ENCODE results near the gene KARS1. TPM values are rescaled to one million over a fixed set of nuclear protein-coding genes. Genes with fewer than 3 reads are reported as not detected.

The KARS1 gene
- total RNA-seq, 4 donors from 2014 or later: 101 to 143 (median 127) TPM

DNA sequence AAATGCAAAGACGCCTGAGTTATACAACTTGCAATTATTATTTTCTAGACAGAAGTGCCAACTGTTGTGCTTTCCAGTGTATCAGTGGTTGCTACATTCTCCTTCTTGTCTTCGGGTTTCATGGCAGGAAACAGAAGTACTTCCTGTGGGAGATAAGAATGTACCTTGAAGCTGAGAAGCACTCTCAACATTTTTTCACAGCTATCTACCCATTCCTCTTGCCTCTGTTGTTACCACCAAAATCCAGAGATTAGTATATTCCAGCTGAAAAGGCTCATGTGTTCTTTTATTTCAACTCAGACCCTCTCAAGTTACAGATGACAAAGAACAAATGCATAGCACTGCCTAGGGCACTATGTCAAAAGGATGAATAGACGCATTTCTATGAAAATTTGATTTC lies 19.6 kb downstream of the KARS1 start:
- TF ChIP-seq, protein P1, sequence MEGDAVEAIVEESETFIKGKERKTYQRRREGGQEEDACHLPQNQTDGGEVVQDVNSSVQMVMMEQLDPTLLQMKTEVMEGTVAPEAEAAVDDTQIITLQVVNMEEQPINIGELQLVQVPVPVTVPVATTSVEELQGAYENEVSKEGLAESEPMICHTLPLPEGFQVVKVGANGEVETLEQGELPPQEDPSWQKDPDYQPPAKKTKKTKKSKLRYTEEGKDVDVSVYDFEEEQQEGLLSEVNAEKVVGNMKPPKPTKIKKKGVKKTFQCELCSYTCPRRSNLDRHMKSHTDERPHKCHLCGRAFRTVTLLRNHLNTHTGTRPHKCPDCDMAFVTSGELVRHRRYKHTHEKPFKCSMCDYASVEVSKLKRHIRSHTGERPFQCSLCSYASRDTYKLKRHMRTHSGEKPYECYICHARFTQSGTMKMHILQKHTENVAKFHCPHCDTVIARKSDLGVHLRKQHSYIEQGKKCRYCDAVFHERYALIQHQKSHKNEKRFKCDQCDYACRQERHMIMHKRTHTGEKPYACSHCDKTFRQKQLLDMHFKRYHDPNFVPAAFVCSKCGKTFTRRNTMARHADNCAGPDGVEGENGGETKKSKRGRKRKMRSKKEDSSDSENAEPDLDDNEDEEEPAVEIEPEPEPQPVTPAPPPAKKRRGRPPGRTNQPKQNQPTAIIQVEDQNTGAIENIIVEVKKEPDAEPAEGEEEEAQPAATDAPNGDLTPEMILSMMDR (IDR thresholded peaks at IDR 0.05): no peak
- DNase-seq (ENCODE audit: low spot score): no peak
- no peak for ATAC-seq (ENCODE audit: low FRiP score)

DNA sequence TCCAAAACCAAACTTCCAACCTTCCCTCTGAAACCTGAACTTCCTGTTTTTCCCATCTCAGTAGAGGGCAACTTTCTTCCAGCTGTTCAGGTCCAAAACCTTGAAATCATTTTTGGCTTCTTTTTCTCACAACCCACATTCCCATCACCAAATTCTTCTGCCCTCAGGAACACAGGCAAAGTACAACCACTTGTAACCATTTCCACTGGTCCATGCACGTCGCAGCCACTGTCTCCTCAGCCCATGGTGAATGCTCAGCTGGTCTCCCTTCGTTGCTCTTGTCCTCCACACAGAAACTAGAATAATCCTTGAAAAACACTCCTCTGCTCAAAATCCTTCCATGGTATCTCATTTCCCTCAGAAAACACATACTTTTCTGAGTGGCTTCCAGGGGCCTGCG lies 20.7 kb downstream of the KARS1 start:
- TF ChIP-seq, protein P1 (IDR thresholded peaks at IDR 0.05): no peak
- ATAC-seq (ENCODE audit: low FRiP score) (no peak), DNase-seq (ENCODE audit: low spot score) (no peak)

- peak; percentile 24 for ATAC-seq (ENCODE audit: low FRiP score)
- TF ChIP-seq, protein P1 (IDR thresholded peaks at IDR 0.05): no peak
- no peak for DNase-seq (ENCODE audit: low spot score)
These were observed 22.5 kb downstream of the KARS1 start for GRCh38 chr16:75624921-75625334.

DNA sequence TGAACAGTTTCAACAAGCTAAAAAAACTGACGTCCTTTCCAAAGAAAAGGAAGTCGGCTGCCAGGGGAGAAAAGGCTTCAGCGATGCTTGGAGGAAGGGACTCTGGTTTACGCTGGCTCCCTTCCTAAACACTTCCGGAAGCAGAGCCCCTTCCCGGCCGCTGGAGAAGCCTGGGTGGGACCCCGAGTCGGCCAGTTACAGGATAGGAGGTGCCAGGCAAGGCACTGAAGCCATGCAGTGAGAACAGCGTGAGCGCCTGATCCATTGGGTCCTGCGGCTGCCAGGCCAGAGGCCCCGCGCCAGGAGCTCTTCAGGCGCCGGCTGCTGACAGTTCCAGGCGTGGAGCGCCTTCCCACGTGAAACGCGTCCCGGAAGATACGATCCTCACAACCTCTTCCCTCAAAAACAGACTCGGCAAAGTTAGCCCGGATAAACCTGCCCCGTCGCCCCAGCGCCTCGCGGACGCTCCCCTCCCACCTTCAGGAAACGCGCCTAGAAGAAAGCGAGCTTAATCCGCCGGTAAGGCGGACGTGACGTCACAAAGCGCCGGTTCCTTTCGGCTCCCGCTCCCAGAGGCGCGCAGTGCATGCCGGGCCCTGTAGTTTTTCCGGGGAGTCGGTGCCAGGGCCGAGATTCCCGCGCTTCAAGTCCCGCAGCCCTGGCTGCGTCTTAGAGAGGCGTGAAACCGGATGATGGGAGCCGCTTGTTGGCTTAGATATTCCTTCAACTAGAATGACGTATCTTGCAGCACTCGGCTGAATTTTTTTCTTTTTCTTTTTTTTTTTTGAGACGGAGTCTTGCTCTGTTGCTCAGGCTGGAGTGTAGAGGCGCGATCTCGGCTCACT lies 24.5 kb downstream of the KARS1 start, which contains the start of gene ADAT1:
TSS of gene ADAT1 (minus strand) at position 521 of the 845 bp plus-strand sequence. CDS start 2,482 bp downstream, outside the sequence.
- peak; percentile 96 for ATAC-seq (ENCODE audit: low FRiP score)
- peak; percentile 97 for DNase-seq (ENCODE audit: low spot score)
- TF ChIP-seq, protein P1 (IDR thresholded peaks at IDR 0.05): no peak

DNA sequence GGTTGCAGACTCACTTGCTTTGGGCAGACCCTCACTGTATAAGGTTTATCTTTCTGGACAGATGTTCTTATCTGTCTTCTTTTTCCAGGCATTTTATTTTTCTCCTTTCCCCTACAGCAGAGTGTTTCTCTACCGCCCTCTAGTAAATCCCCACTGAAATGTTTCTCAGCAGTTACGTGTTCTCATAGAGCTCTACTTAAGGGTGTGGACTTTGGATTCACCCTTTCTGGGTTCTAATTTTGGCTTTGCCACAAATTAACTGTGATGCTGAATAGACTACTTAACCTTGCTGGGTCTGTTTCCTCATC lies 26.3 kb downstream of the KARS1 start:
- TF ChIP-seq, protein P1 (IDR thresholded peaks at IDR 0.05): no peak
- ATAC-seq (ENCODE audit: low FRiP score): no peak
- DNase-seq (ENCODE audit: low spot score): no peak

DNA sequence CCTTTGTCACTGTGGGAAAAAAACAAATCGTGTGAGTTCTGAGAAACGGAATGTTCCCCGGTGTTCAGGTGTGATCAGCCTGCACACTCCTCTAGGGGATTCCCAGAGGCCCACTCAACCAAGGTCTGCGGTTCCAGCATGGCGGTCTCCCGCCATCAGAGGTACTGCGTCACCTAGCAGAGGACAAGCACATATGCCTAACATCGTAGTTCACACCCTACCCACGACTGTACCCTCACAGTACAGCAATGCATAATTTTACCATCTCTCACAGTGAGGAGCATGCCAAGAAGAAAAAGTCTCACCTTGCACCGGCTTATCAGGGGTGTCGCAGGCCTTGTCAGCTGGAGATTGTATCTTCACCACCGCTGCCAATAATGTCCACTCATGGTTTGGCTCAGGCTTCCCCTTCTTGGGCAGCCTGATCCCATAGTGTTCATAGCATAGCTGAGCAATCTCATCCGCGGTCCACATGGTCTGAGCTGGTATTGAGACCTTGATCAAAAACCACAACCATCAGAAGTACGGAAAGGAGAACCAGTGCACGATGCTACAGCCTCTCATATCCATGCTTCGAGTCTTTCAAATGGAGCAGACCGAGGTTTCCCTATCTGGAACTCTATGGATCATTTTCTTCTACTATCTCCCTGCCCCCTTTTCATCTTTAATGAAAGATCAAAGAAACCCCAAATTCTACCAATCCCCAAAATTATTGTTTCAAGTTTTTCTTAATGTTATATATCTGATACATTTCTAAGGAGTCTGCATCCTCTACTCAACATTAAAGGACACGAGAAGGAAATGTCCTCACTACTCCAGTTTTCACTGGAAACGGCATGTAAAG lies 26.9 kb downstream of the KARS1 start:
- ATAC-seq (ENCODE audit: low FRiP score) (no peak), DNase-seq (ENCODE audit: low spot score) (no peak)
- TF ChIP-seq, protein P1 (IDR thresholded peaks at IDR 0.05): no peak

Measured in omental fat pad (tissue), 4 donors.